ENCODE measurements around the gene GPR85.
A peak's percentile ranks its signal among the peaks of the same experiment; 100 is the strongest.
"Not testable (repeated sequence)": the region's sequence is repeated elsewhere in the genome, so short reads cannot be mapped to it uniquely, and the experiment has no call there.

GPR85 gene
- total RNA-seq = 0 to 0.19 (median 0) reads per million in 3 experiments

GRCh38 chr7:113086431-113086888 is at the start of gene GPR85:
Gene GPR85 (minus strand): TSS chr7:113086827. CDS start chr7:113084721, 2,106 bp downstream.
- peak; percentile 21 for DNase-seq

- DNase-seq = no peak
Measured at GRCh38 chr7:113134025-113134424, 47.4 kb upstream of the GPR85 start.

- DNase-seq = no peak
Measured at GRCh38 chr7:113131367-113131766, 44.7 kb upstream of the GPR85 start.

- no peak for DNase-seq
Measured at GRCh38 chr7:113128031-113128430, 41.4 kb upstream of the GPR85 start.

GRCh38 chr7:113125728-113126127 is 39.1 kb upstream of the GPR85 start:
- no peak for DNase-seq

- DNase-seq = no peak
Measured at GRCh38 chr7:113122744-113123143, 36.1 kb upstream of the GPR85 start.

- no peak for DNase-seq
Measured at GRCh38 chr7:113120647-113121046, 34.0 kb upstream of the GPR85 start.

- no peak for DNase-seq
Measured at GRCh38 chr7:113119429-113119828, 32.8 kb upstream of the GPR85 start.

GRCh38 chr7:113118074-113118959 is 31.7 kb upstream of the GPR85 start, which contains the start of gene SMIM30:
Gene SMIM30 (minus strand): TSS chr7:113118554. CDS start chr7:113117578, 976 bp downstream.
- DNase-seq = peak; percentile 86

- DNase-seq = not testable (repeated sequence)
Measured at GRCh38 chr7:113117374-113117774, 30.7 kb upstream of the GPR85 start.

GRCh38 chr7:113113912-113114311 is 27.3 kb upstream of the GPR85 start:
- DNase-seq = no peak

- no peak for DNase-seq
Measured at GRCh38 chr7:113109718-113110117, 23.1 kb upstream of the GPR85 start.

GRCh38 chr7:113100121-113100603 is 13.5 kb upstream of the GPR85 start:
- no peak for DNase-seq

GRCh38 chr7:113099284-113099919 is 12.8 kb upstream of the GPR85 start:
- DNase-seq = no peak

- no peak for DNase-seq
Measured at GRCh38 chr7:113094517-113095249, 8.1 kb upstream of the GPR85 start.

GRCh38 chr7:113093561-113093960 is 6.9 kb upstream of the GPR85 start:
- no peak for DNase-seq

- DNase-seq = no peak
Measured at GRCh38 chr7:113092762-113093161, 6.1 kb upstream of the GPR85 start.

GRCh38 chr7:113087071-113087998 is 708 bp upstream of the GPR85 start:
- DNase-seq = no peak

- no peak for DNase-seq
Measured at GRCh38 chr7:113085781-113086390, 741 bp downstream of the GPR85 start.

- DNase-seq = no peak
Measured at GRCh38 chr7:113084496-113085172, 2.0 kb downstream of the GPR85 start.

Data from central memory CD4-positive, alpha-beta T cell (primary cell).